HepG2 (cell line): ENCODE measurements around the gene HSPB6. TPM values are rescaled to one million over a fixed set of nuclear protein-coding genes. Genes with fewer than 3 reads are reported as not detected.
A peak's percentile ranks its signal among the peaks of the same experiment; 100 is the strongest.

Source experiments
- BCL3 ChIP-seq: sonication (generic); formaldehyde crosslinking; IDR thresholded peaks from 2 replicates; pipeline ENCODE4 v1.5.1; 2020; ENCODE audit warnings: mild to moderate bottlenecking, missing genetic modification reagents, moderate library complexity
- CTCF ChIP-seq: sonication (generic); formaldehyde crosslinking; IDR thresholded peaks from 2 replicates; pipeline ENCODE4 v1.5.0; 2020; ENCODE audit warnings: mild to moderate bottlenecking, missing genetic modification reagents, moderate library complexity
- GABPB1 ChIP-seq: IDR thresholded peaks from 2 replicates; pipeline ENCODE4 v1.6.1; 2016; ENCODE audit warnings: mild to moderate bottlenecking, missing genetic modification reagents, moderate library complexity, missing compliant biosample characterization
- GMEB1 ChIP-seq: sonication (generic); formaldehyde crosslinking; IDR thresholded peaks from 2 replicates; pipeline ENCODE4 v1.5.1; 2020; ENCODE audit warnings: missing genetic modification reagents, mild to moderate bottlenecking, borderline replicate concordance
- HOMEZ ChIP-seq: IDR thresholded peaks from 2 replicates; pipeline ENCODE4 v1.6.1; 2016; ENCODE audit warnings: low read depth
- MAX ChIP-seq: IDR thresholded peaks from 2 replicates; pipeline ENCODE4 v1.6.1; 2012; ENCODE audit warnings: inconsistent platforms
- MIER2 ChIP-seq: IDR thresholded peaks from 2 replicates; pipeline ENCODE4 v1.6.1; 2016; ENCODE audit warnings: missing biosample characterization, missing genetic modification reagents
- MXI1 ChIP-seq: IDR thresholded peaks from 3 replicates; pipeline ENCODE4 v1.6.1; 2012; ENCODE audit warnings: low read depth, low read length, inconsistent platforms, borderline replicate concordance
- POLR2AphosphoS5 ChIP-seq: IDR thresholded peaks from 2 replicates; pipeline ENCODE4 v1.6.1; 2012; ENCODE audit warnings: low read depth, low read length
- UBTF ChIP-seq: sonication (generic); formaldehyde crosslinking; IDR thresholded peaks from 2 replicates; pipeline ENCODE4 v1.4.0; 2020; ENCODE audit warnings: mild to moderate bottlenecking, missing genetic modification reagents
- ZBTB43 ChIP-seq: sonication (generic); formaldehyde crosslinking; conservative IDR thresholded peaks from 2 replicates; pipeline ENCODE4 v1.4.0; 2020; ENCODE audit warnings: missing genetic modification reagents
- ZKSCAN8 ChIP-seq: IDR thresholded peaks from 2 replicates; pipeline ENCODE4 v1.6.1; 2016; ENCODE audit warnings: borderline replicate concordance, missing genetic modification reagents, missing compliant biosample characterization
- ZNF33A ChIP-seq: sonication (generic); formaldehyde crosslinking; IDR thresholded peaks from 2 replicates; pipeline ENCODE4 v1.5.1; 2020; ENCODE audit warnings: missing genetic modification reagents, mild to moderate bottlenecking, moderate library complexity, borderline replicate concordance
- ZNF543 ChIP-seq: sonication (generic); formaldehyde crosslinking; IDR thresholded peaks from 2 replicates; pipeline ENCODE4 v1.4.0; 2020; ENCODE audit warnings: mild to moderate bottlenecking, missing genetic modification reagents
- ZNF574 ChIP-seq: sonication (generic); formaldehyde crosslinking; IDR thresholded peaks from 2 replicates; pipeline ENCODE4 v1.4.0; 2020; ENCODE audit warnings: missing genetic modification reagents
- polyA plus RNA-seq, 8 experiments: library from polyadenylated mRNA; depleted of rRNA in 3 of 8; stranded (reverse) in 7 of 8; unstranded in 1 of 8; fragments of >200 nt; fragmentation: Illumina TruSeq in 4 of 8; extraction: Trizol in 4 of 8; gene quantifications; 2 replicates each; pipeline versions ENCODE4 v1.2.1 to v1.2.3, GENCODE V29; 2011 to 2016; ENCODE audit warnings: low read depth in 4 of 8, missing spikeins in 1 of 8, mixed read lengths in 1 of 8; ENCODE audit not compliant: insufficient read depth in 1 of 8
- total RNA-seq, 5 experiments: library from RNA; depleted of rRNA; stranded (reverse); fragments of >200 nt; fragmentation: Illumina TruSeq; extraction: Trizol; gene quantifications; 2 replicates each; pipeline ENCODE4 v1.2.3, GENCODE V29; 2016; ENCODE audit warnings: low read depth in 1 of 5

Gene HSPB6
- total and polyA plus RNA-seq, 2 of the 13 experiments (the other 11 are each of a cell fraction or from before 2014, with no cell fraction given): 0.18 TPM; not detected in 1

- peak; percentile 76 for TF ChIP-seq UBTF (CRISPR knock-in tag)
- no peak for TF ChIP-seq ZNF574 (CRISPR knock-in tag)
- TF ChIP-seq MIER2 (CRISPR knock-in tag): no peak
- peak; percentile 57 for TF ChIP-seq GABPB1 (CRISPR knock-in tag)
- no peak for TF ChIP-seq POLR2AphosphoS5
- TF ChIP-seq HOMEZ: no peak
- no peak for TF ChIP-seq CTCF
- TF ChIP-seq ZBTB43 (CRISPR knock-in tag): no peak
- TF ChIP-seq MAX: no peak
- TF ChIP-seq BCL3 (CRISPR knock-in tag): peak; percentile 49; the same call in 1 of the 2 replicates
- TF ChIP-seq ZKSCAN8 (CRISPR knock-in tag): no peak
- TF ChIP-seq MXI1: 0 out of 3 replicates have a peak, but pooled peaks have one; percentile 24
- no peak for TF ChIP-seq ZNF543 (CRISPR knock-in tag)
- 0 out of 2 replicates have a peak, but pooled peaks have one; percentile 8 for TF ChIP-seq GMEB1
- TF ChIP-seq ZNF33A (CRISPR knock-in tag): no peak
These were observed 38.3 kb downstream of the HSPB6 start (continued) for GRCh38 chr19:35718345-35719041.
